Tibial artery (tissue), 4 donors: ENCODE measurements around the gene CATSPER3.

ENCODE experiments used
- DNase-seq, 2 donors: peaks; one replicate each; pipeline ENCODE4 v3.0.0-alpha.2; 2019
- H3K27ac ChIP-seq, 2 donors: fragments of 200-600 bp; sonication (generic) in 1 of 2; 1 replicate in 1 of 2; 2 replicates in 1 of 2; pipeline ENCODE4 v1.5.1; 2018 to 2019; ENCODE audit warnings: mild to moderate bottlenecking in 1 of 2
- H3K27me3 ChIP-seq, 2 donors: fragments of 200-600 bp; sonication (generic) in 1 of 2; one replicate each; pipeline versions ENCODE4 v1.5.1 to v1.6.0; 2016 to 2019
- H3K36me3 ChIP-seq, 3 donors: fragments of 200-600 bp; sonication (generic) in 2 of 3; one replicate each; pipeline ENCODE4 v1.5.1; 2016 to 2019; ENCODE audit warnings: mild to moderate bottlenecking in 2 of 3
- H3K4me1 ChIP-seq, 4 donors: fragments of 200-600 bp; sonication (generic) in 2 of 4; 1 replicate in 3 of 4; 2 replicates in 1 of 4; pipeline ENCODE4 v1.5.1; 2016 to 2019
- H3K4me3 ChIP-seq, 2 donors: fragments of 200-600 bp; sonication (generic) in 1 of 2; 1 replicate in 1 of 2; 2 replicates in 1 of 2; pipeline ENCODE4 v1.5.1; 2018 to 2019; ENCODE audit warnings: mild to moderate bottlenecking in 2 of 2
- H3K9me3 ChIP-seq, 3 donors: fragments of 200-600 bp; sonication (generic) in 1 of 3; one replicate each; pipeline ENCODE4 v1.5.1; 2016 to 2019
- intact Hi-C: fragments of 100-400 bp; cut with DNase I; formaldehyde crosslinking; loops from one replicate; pipeline ENCODE4 v1.15.0; 2023; ENCODE audit warnings: low total_unique reads
- TF ChIP-seq, protein P1 (sequence below), 2 experiments: fragments of 200-600 bp in 1 of 2; fragments of 450-650 bp in 1 of 2; IDR thresholded peaks; one replicate each; pipeline ENCODE4 v1.5.1; 2017 to 2019; ENCODE audit warnings: antibody characterized with exemption in 2 of 2, mild to moderate bottlenecking in 1 of 2, moderate library complexity in 1 of 2

CATSPER3 gene

DNA sequence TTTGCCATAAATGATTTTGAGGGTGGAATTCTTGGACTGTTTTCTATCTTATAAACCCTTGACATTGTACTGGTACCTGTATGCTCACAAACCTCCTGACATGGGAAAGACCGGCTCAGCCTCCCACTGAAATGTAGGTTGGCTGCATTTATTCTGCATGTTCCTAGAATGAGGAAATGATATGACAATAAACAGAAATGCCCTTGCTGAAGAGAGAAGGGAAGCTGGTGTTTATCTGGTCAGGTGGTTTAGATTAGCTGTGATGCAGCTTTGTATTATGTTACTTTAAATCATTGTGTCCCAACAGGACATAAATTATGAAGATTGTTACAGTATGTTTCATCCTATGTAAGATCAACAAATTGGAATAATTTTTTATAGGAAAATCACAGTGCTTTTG is 23.1 kb upstream of the CATSPER3 start:
- no peak for DNase-seq
- no peaks in the 10 kb centered on the region for H3K36me3 ChIP-seq
- no peaks in the 10 kb centered on the region for H3K27me3 ChIP-seq
- no peaks in the 10 kb centered on the region for H3K9me3 ChIP-seq
- H3K27ac ChIP-seq = no peak overlapping the region
- peaks cover 0 to 8% (median 4%) of the 10 kb centered on the region in 4 donors for H3K4me1 ChIP-seq
- intact Hi-C loops = no loop called here
- H3K4me3 ChIP-seq = no peak overlapping the region
- TF ChIP-seq, protein P1, sequence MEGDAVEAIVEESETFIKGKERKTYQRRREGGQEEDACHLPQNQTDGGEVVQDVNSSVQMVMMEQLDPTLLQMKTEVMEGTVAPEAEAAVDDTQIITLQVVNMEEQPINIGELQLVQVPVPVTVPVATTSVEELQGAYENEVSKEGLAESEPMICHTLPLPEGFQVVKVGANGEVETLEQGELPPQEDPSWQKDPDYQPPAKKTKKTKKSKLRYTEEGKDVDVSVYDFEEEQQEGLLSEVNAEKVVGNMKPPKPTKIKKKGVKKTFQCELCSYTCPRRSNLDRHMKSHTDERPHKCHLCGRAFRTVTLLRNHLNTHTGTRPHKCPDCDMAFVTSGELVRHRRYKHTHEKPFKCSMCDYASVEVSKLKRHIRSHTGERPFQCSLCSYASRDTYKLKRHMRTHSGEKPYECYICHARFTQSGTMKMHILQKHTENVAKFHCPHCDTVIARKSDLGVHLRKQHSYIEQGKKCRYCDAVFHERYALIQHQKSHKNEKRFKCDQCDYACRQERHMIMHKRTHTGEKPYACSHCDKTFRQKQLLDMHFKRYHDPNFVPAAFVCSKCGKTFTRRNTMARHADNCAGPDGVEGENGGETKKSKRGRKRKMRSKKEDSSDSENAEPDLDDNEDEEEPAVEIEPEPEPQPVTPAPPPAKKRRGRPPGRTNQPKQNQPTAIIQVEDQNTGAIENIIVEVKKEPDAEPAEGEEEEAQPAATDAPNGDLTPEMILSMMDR (IDR thresholded peaks at IDR 0.05) = no peak

DNA sequence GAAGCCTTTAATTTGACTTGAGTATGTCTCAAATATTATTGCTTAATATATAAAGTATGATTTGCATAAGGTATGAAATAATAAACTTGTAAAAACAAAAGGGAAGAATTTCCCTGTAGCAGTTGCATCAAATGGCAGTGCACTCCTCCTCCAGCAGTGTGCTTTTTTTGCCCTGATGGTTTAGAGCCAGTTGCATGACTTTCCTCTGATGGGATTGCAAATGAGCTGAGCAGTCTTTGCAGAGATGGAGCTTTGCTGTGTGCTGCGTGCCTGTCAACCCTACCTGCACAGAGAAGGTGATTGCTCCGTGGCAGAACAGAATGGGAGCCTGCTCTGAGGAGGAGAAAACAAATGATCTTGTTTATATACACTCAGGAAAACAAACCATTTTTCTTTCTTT is 22.7 kb upstream of the CATSPER3 start:
- H3K36me3 ChIP-seq = no peaks in the 10 kb centered on the region
- DNase-seq = no peak
- no peaks in the 10 kb centered on the region for H3K27me3 ChIP-seq
- intact Hi-C loops = no loop called here
- TF ChIP-seq, protein P1 (IDR thresholded peaks at IDR 0.05) = no peak
- no peaks in the 10 kb centered on the region for H3K9me3 ChIP-seq
- no peak overlapping the region for H3K27ac ChIP-seq
- H3K4me3 ChIP-seq = no peak overlapping the region
- peaks cover 0 to 8% (median 4%) of the 10 kb centered on the region in 4 donors for H3K4me1 ChIP-seq

DNA sequence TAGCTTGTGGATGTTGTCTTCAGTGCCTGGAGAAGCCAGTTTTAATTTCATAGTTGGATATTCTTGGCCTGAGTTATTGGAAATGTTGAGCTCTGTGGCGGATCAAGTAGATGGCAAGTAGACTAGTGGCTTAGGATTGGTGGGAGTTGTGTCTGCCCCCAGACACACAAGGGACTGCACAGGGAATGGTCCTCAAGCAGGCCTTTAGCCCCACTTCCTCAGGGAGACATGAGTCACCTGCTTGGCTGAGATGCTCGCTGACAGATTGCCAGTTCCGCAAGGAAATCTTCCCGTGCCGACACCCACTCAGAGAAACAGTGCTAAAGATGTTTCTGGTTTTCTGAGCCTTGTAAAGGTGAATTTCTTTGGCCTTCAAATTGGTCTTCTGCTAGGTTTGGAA is 18.8 kb upstream of the CATSPER3 start:
- H3K27ac ChIP-seq = peak overlapping the region in 1 of 2 donors; percentile 9
- peak in 1 of 2 donors; percentile 71 for DNase-seq
- intact Hi-C loops = no loop called here
- TF ChIP-seq, protein P1 (IDR thresholded peaks at IDR 0.05) = no peak
- H3K4me3 ChIP-seq = no peak overlapping the region
- H3K27me3 ChIP-seq = no peaks in the 10 kb centered on the region
- H3K4me1 ChIP-seq = peaks cover 0 to 8% (median 4%) of the 10 kb centered on the region in 4 donors
- no peaks in the 10 kb centered on the region for H3K9me3 ChIP-seq
- no peaks in the 10 kb centered on the region for H3K36me3 ChIP-seq

DNA sequence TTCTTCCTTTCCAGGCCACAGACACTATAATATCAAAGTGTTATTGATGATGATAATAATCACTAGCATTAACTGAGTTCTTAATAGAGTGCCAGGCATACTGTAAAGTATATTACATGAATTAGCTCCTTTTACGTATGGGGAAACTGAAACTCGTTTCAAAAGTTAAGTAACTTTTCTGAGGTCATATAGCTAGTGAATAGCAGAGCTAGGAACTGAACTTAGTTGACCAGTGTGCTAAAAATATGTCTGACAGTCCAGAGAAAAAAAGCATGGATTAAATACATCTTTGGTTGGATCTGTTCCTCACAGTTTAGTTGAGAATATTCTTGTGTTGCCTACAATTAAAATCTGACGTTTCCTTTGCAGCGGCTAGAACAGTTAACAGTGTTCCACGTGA is 18.4 kb upstream of the CATSPER3 start:
- intact Hi-C loops = no loop called here

DNA sequence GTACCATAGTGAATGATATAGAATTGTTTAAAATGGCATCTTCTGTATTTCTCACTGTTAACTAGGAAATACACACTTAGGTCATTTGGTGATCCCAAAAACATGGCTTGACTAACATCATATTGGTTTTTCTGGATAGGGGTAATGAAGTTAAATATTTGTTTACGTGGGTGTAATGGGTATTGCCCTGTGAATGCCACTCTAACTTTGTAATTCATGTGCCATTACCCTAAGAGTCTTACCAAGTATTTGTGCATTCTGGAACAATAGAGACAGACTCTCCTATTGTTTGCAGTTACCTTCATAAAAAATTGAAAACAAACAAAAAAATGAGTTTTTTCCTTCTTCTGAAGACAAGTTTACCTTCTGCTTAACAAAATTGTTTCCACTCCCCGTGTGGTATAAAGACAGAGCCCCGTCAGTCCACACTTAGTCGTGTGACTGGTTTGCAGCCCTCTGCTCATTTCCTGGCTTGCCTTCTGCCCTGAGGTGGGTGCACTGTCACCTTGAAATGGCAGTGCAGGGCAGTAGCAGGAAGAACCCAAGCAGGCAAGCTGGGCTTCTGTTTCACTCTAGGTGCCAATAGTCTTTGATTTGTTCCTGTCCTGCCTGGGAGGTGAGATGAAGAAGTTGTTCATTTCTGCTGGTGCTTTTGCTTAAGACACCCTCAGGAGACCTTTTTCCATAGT is 9.6 kb upstream of the CATSPER3 start:
- no peak for DNase-seq
- Histone ChIP-seq H3K27me3 (no peaks in the 10 kb centered on the region), H3K4me3 (no peak overlapping the region), H3K4me1 (no peaks in the 10 kb centered on the region), H3K36me3 (peaks cover 8 to 18% (median 11%) of the 10 kb centered on the region in 3 donors), H3K9me3 (no peaks in the 10 kb centered on the region), H3K27ac (no peak overlapping the region)
- intact Hi-C loops = no loop called here
- TF ChIP-seq, protein P1 (IDR thresholded peaks at IDR 0.05) = no peak

More for the DNA sequence above, 18.4 kb upstream of the CATSPER3 start:
- Histone ChIP-seq H3K4me3 (no peak overlapping the region), H3K36me3 (no peaks in the 10 kb centered on the region), H3K4me1 (peaks cover 0 to 8% (median 4%) of the 10 kb centered on the region in 4 donors), H3K27me3 (no peaks in the 10 kb centered on the region), H3K9me3 (no peaks in the 10 kb centered on the region), H3K27ac (peak overlapping the region in 1 of 2 donors; percentile 9)
- DNase-seq = no peak
- TF ChIP-seq, protein P1 (IDR thresholded peaks at IDR 0.05) = no peak
